HG02588 (cell line): ENCODE results near the gene SYNGR3.

Source experiments
- ATAC-seq: cut with Tn5 transposase; IDR thresholded peaks from one replicate; pipeline ENCODE4 v1.9.1; 2021; ENCODE audit warnings: mild to moderate bottlenecking, moderate library complexity; ENCODE audit not compliant: unreplicated experiment

SYNGR3 gene

DNA sequence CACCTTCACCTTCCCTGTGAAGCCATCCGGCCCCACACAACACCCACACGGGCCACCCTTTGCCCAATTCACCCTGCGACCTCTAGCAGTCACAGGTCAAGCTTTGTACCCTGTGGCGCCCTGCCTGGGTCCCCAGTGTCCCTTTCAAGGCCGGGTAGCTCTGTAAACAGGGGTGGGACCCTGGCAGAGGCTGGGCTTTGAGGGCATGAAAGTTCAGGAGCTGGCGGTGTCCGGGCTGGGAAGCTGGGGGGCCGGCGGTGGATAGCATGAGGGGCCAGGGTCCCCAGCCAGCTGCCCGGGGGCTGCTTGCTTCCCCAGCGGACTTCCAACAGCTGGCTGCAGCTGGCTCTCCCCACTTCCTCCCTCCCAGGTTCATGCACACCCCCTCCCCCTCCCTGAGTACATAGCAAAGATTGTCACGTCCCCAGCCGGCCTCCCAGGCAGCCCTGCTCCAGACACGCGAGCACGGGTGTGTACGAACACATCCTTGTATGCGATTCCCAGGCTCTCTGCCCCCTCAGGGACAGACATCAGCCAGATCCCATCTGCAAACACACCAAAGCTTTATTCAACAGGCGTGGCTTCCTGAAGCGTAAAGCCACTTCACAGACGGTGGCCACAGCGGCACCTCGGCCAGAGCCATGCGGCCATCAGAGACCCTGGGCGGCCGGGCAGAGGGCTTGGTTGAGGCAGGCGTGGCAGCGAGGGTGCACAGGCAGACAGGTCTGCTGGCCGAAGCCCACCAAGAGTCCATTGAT is 49.7 kb downstream of the SYNGR3 start:
- ATAC-seq, result no peak

DNA sequence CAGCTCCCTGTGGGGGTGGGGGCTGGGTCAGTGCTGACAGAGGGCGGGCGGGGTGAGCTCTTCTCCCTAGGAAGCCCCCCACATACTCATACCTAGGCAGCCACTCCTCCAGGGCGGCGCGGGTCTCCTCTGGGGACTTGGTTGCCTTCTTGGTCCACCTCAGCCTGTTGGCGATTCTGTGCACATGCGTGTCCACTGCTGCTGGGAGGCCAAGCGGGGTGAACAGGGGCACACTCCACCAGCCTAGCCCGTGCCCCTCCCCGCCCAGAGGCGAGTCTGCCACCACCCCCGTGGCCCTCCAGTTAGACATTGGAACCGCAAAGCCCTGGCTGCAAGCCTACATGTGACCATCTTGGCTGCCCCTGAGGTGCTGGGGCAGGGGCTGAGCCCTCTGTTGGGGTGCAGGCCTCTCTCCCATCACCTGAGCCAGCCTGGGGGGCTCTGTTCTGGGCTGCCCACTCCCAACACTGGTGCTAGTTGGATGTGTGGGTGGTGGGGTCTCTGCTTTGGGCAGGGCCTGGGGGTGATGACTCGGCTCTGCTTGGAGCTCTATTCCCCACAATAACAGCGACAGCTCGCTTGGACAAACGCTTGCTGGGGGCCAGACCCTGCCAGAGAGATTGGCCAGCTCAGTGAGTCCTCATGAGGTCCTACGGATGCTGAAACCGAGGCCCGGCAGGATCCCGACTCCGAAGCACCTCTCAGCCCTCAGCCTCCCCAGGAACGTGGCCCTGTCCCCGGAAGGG is 50.4 kb downstream of the SYNGR3 start:
- ATAC-seq, result no peak

DNA sequence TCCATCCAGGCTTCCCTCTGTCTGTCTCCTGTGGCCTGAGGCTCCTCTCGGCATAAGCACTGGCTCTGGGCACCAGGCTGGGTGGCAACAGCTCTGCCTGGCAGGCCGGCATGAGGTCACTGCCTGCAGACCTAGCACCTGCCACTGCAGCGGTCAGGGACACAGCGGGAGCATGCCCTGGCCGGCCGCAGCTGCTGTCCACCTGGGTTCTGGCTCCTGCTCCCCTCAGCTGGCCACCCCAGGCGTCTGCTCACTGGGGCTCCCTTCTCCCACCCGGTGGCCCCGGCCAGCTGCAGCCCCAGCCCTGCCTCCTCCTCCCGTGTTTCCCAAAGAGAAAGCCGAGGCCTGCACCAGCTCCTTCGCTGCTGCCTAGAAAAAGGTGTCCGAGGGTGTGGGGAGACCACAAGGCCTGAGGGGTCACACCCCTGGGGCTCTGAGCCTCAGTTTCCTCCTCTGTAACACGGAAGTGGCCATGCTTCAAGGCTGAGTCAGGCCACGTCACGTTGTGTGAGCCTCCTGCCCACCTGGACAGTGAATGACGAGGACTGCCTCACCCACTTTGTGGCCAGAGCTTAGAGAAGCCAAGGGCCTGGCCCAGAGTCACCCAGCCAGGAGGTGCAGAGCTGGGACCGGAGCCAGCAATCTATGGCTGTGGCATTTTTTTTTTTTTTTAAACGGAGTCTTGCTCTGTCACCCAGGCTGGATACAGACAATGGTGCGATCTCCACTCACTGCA is 51.2 kb downstream of the SYNGR3 start:
- no peak for ATAC-seq

DNA sequence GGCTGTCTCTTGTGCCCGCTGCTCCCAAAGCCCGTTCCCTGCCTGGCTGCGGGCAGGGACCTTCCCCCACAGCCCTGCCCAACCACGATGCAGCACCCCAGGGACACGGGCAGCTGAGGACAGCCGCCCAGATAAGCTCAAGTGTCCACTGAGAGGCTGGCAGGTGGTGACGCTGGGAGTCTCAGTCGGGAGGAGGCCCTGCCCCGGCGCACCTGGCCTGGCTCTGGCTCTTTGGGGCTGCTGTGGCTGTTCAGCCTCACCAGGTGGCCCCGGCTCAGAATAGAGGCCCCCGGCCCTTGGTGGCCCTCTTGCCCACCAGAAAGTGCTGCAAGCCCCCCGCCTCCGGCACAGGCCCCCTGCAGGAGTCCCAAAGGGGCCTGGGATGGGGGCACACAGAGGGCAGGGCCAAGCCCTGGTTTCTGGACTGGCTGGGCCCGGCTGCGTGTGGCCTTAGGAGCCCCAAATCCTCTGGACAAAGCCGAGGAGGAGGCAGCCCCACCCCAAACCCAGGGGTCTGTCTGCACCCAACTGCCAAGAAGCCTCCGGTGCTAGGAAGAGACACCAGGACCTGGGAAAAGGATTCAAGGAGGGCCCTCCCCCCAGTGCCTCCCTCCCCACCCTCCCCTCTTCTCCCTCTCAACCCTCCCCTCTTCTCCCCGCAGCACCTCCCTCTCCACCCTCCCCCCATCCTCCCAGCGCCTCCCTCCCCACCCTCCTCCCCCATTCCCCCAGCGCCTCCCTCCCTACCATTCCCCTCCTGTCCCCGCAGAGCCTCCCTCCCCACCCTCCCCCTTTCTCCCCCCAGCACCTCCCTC is 52.6 kb downstream of the SYNGR3 start:
- ATAC-seq, result no peak

DNA sequence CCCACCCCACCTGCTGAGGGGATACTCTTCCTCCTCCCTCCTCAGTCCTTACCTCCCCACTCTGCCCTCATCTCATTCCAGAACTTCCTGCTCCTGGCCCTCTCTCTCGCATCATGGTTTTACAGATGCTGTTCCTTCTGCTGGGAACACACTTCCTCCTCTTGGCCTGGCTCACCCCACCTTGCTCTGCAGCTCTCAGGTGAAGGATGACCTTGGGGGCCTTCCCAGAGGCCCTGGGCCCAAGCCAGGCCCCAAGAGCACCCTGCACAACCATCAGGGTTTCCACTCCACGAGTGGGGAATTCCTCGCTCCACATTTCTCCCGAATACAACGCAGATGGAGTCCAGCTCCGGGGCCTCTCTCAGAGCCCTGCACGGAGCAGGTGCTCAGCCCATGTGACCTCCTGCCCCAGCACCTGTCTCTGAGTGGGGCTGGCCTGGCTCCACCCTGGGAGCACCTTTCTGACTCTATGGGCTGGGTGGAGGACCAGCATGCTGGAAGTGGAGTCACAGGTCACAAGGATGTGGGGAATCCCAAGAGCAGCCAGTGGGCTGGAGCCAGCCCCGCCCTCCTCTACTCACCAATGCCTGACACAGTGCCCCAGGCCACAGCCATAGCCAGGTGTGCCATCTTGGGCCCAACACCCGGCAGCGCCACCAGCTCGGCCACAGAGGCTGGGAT is 53.4 kb downstream of the SYNGR3 start:
- ATAC-seq, result no peak
